Spleen (tissue), 7 donors: ENCODE measurements around the gene HPGD.

Source experiments
- CTCF ChIP-seq, 11 experiments: fragments of 200-600 bp in 7 of 11; fragments of 450-650 bp in 4 of 11; sonication (generic) in 4 of 11; IDR thresholded peaks in 8 of 11; conservative IDR thresholded peaks in 3 of 11; 1 replicate in 7 of 11; 2 replicates in 4 of 11; pipeline versions ENCODE4 v1.4.0 to v1.8.0; 2016 to 2021; ENCODE audit warnings: antibody characterized with exemption in 11 of 11, inconsistent platforms in 4 of 11, mild to moderate bottlenecking in 1 of 11
- POLR2AphosphoS5 ChIP-seq, 3 donors: sonication (generic); formaldehyde crosslinking; IDR thresholded peaks; one replicate each; pipeline ENCODE4 v1.5.1; 2017; ENCODE audit warnings: antibody characterized with exemption in 3 of 3
- donor health status: DM: no; HTN: no; CAD: no; lungs with moderate emphysema.
- donor health status: DM: no; HTN: no; CAD: no.
- donor health status: DM: no; HTN: no; CAD: no.

- TF ChIP-seq CTCF (IDR thresholded peaks at IDR 0.05 in 8 of 11, conservative IDR thresholded peaks at IDR 0.05 in 3 of 11) (no peak), POLR2AphosphoS5 (IDR thresholded peaks at IDR 0.05) (no peak)
Measured at GRCh38 chr4:174554231-174554728, 32.0 kb upstream of the HPGD start.
